H1 (cell line): ENCODE results near the gene OSBP2. TPM values are rescaled to one million over a fixed set of nuclear protein-coding genes. Genes with fewer than 3 reads are reported as not detected.

Experiments used
- CTCF ChIA-PET: fragments of 300-600 bp; sonication (Branson Sonifier 250); formaldehyde crosslinking; loops from one replicate; lab custom pipeline; 2021; ENCODE audit not compliant: partially characterized antibody; lab: Charles Lee
- POLR2A ChIA-PET: fragments of 300-600 bp; sonication (Branson Sonifier 250); formaldehyde crosslinking; loops from one replicate; lab custom pipeline; 2021; ENCODE audit warnings: inconsistent platforms; ENCODE audit not compliant: partially characterized antibody; lab: Charles Lee
- DNase-seq, 2 experiments: peaks; one replicate each; pipeline versions ENCODE4 v3.0.0 to v3.0.0-alpha.2; 2010 to 2022; ENCODE audit warnings: low spot score in 2 of 2, low read depth in 1 of 2, mixed read lengths in 1 of 2
- FAIRE-seq: peaks from 2 replicates; lab custom pipeline; 2011; peaks lifted over from hg19 to GRCh38; lab: Jason Lieb, UNC
- H2AFZ ChIP-seq: 2 replicates; pipeline ENCODE4 v1.8.1; 2012; ENCODE audit warnings: low read length, inconsistent platforms
- H2AK5ac ChIP-seq: 2 replicates; pipeline ENCODE4 v1.6.1; 2013; ENCODE audit warnings: low read depth, low read length
- H2BK120ac ChIP-seq: replicated peaks from 2 replicates; pipeline ENCODE3; 2013; ENCODE audit warnings: low read depth, low read length, inconsistent platforms
- H2BK12ac ChIP-seq: 2 replicates; pipeline ENCODE4 v1.6.1; 2013; ENCODE audit warnings: low read depth, low read length
- H2BK15ac ChIP-seq: 2 replicates; pipeline ENCODE4 v1.6.1; 2013; ENCODE audit warnings: low read length
- H2BK20ac ChIP-seq: 2 replicates; pipeline ENCODE4 v1.6.1; 2013; ENCODE audit warnings: low read length
- H2BK5ac ChIP-seq: 2 replicates; pipeline ENCODE4 v1.6.1; 2013; ENCODE audit warnings: low read depth, low read length
- H3K14ac ChIP-seq: 2 replicates; pipeline ENCODE4 v1.6.1; 2013; ENCODE audit warnings: inconsistent platforms; ENCODE audit not compliant: insufficient read length
- H3K18ac ChIP-seq: 2 replicates; pipeline ENCODE4 v1.6.1; 2013; ENCODE audit warnings: low read length; ENCODE audit errors: extremely low read depth
- H3K23ac ChIP-seq: 2 replicates; pipeline ENCODE4 v1.6.1; 2013; ENCODE audit warnings: inconsistent platforms; ENCODE audit not compliant: insufficient read length
- H3K23me2 ChIP-seq: 2 replicates; pipeline ENCODE4 v1.6.1; 2013; ENCODE audit warnings: low read depth, low read length
- H3K27ac ChIP-seq: 2 replicates; pipeline ENCODE4 v1.6.1; 2011; ENCODE audit warnings: low read depth, low read length, inconsistent platforms
- H3K27me3 ChIP-seq, 4 experiments: replicated peaks in 1 of 4; 1 replicate in 1 of 4; 2 replicates in 3 of 4; pipeline versions ENCODE4 v1.6.1 to v1.8.1; 2011 to 2013; ENCODE audit warnings: low read length in 3 of 4, mild to moderate bottlenecking in 3 of 4, inconsistent platforms in 2 of 4, mixed read lengths in 2 of 4, moderate library complexity in 1 of 4; ENCODE audit not compliant: control insufficient read depth in 3 of 4, insufficient read depth in 3 of 4; ENCODE audit errors: extremely low read depth in 1 of 4
- H3K36me3 ChIP-seq, 4 experiments: 2 replicates each; pipeline versions ENCODE4 v1.6.1 to v1.8.1; 2011 to 2013; ENCODE audit warnings: mild to moderate bottlenecking in 4 of 4, low read length in 3 of 4, moderate library complexity in 2 of 4, control low read depth in 1 of 4, inconsistent platforms in 1 of 4; ENCODE audit not compliant: insufficient read depth in 4 of 4, control insufficient read depth in 2 of 4
- H3K4ac ChIP-seq: replicated peaks from 2 replicates; pipeline ENCODE3; 2013; ENCODE audit warnings: low read length, low read depth, mixed read lengths, inconsistent platforms; ENCODE audit not compliant: insufficient read length
- H3K4me1 ChIP-seq, 4 experiments: replicated peaks in 1 of 4; 1 replicate in 1 of 4; 2 replicates in 3 of 4; pipeline versions ENCODE4 v1.6.1 to v1.8.1; 2011 to 2013; ENCODE audit warnings: low read length in 3 of 4, inconsistent platforms in 2 of 4, mixed read lengths in 1 of 4; ENCODE audit not compliant: insufficient read depth in 4 of 4, control insufficient read depth in 3 of 4
- H3K4me2 ChIP-seq, 2 experiments: 2 replicates each; pipeline versions ENCODE4 v1.6.1 to v1.8.1; 2011 to 2013; ENCODE audit warnings: low read depth in 2 of 2, low read length in 2 of 2, control low read depth in 1 of 2, inconsistent platforms in 1 of 2, mild to moderate bottlenecking in 1 of 2; ENCODE audit not compliant: insufficient read depth in 1 of 2
- H3K4me3 ChIP-seq, 4 experiments: fragments of 200-600, 300-600 bp in 1 of 4; sonication (generic), shearing (Covaris generic), sonication (Bioruptor Twin) in 1 of 4; 2 replicates each; pipeline versions ENCODE4 v1.5.1 to v1.8.1; 2011 to 2016; ENCODE audit warnings: low read length in 4 of 4, low read depth in 3 of 4, control low read depth in 2 of 4, inconsistent platforms in 2 of 4, mild to moderate bottlenecking in 2 of 4, mixed read lengths in 1 of 4, moderate library complexity in 1 of 4; ENCODE audit not compliant: insufficient read depth in 2 of 4; ENCODE audit errors: extremely low read depth in 1 of 4
- H3K56ac ChIP-seq: replicated peaks from 2 replicates; pipeline ENCODE3; 2013; ENCODE audit warnings: low read depth, mild to moderate bottlenecking, mixed read lengths, low read length, inconsistent platforms; ENCODE audit not compliant: insufficient read length
- H3K79me1 ChIP-seq: 2 replicates; pipeline ENCODE4 v1.6.1; 2013; ENCODE audit warnings: low read depth, low read length, control low read depth
- H3K79me2 ChIP-seq, 2 experiments: 2 replicates each; pipeline versions ENCODE4 v1.6.1 to v1.8.1; 2012 to 2013; ENCODE audit warnings: low read length in 2 of 2, mild to moderate bottlenecking in 2 of 2, inconsistent platforms in 1 of 2; ENCODE audit not compliant: insufficient read depth in 2 of 2, control insufficient read depth in 1 of 2
- H3K9ac ChIP-seq, 4 experiments: replicated peaks in 1 of 4; 1 replicate in 1 of 4; 2 replicates in 3 of 4; pipeline versions ENCODE4 v1.6.1 to v1.8.1; 2011 to 2013; ENCODE audit warnings: low read depth in 3 of 4, low read length in 3 of 4, control low read depth in 2 of 4, mild to moderate bottlenecking in 2 of 4, moderate library complexity in 2 of 4, inconsistent platforms in 1 of 4; ENCODE audit errors: extremely low read depth in 1 of 4
- H3K9me3 ChIP-seq, 2 experiments: 2 replicates each; pipeline versions ENCODE4 v1.6.1 to v1.8.1; 2012 to 2013; ENCODE audit warnings: mild to moderate bottlenecking in 2 of 2, moderate library complexity in 2 of 2, control low read depth in 1 of 2, inconsistent platforms in 1 of 2, low read depth in 1 of 2, low read length in 1 of 2, mixed read lengths in 1 of 2; ENCODE audit not compliant: insufficient read depth in 2 of 2
- H4K20me1 ChIP-seq, 2 experiments: replicated peaks in 1 of 2; 2 replicates each; pipeline versions ENCODE3 to v1.8.1; 2011 to 2013; ENCODE audit warnings: inconsistent platforms in 2 of 2, low read length in 2 of 2, mild to moderate bottlenecking in 1 of 2; ENCODE audit not compliant: insufficient read depth in 2 of 2, control insufficient read depth in 1 of 2
- H4K5ac ChIP-seq: 2 replicates; pipeline ENCODE4 v1.6.1; 2013; ENCODE audit warnings: low read length, low read depth, mixed read lengths, inconsistent platforms; ENCODE audit not compliant: insufficient read length
- H4K8ac ChIP-seq: 2 replicates; pipeline ENCODE4 v1.8.0; 2013; ENCODE audit warnings: mild to moderate bottlenecking, moderate library complexity, low read length, inconsistent platforms; ENCODE audit not compliant: insufficient read depth; ENCODE audit errors: extremely low read depth
- H4K91ac ChIP-seq: replicated peaks from 2 replicates; pipeline ENCODE3; 2013; ENCODE audit warnings: low read length, mixed read lengths, inconsistent platforms; ENCODE audit not compliant: insufficient read length
- KDM1A ChIP-seq: fragments of 200-600, 300-600 bp; sonication (generic); IDR thresholded peaks from 2 replicates; pipeline ENCODE4 v1.7.1; 2016; ENCODE audit warnings: mild to moderate bottlenecking, low read length, borderline replicate concordance
- POU5F1 ChIP-seq: IDR thresholded peaks from 2 replicates; pipeline ENCODE4 v1.6.1; 2011; ENCODE audit warnings: low read depth, mild to moderate bottlenecking, low read length, moderate library complexity
- whole genome bisulfite sequencing, 2 experiments: shearing (Covaris generic) in 1 of 2; methylation state at CpG; one replicate each; pipeline versions ENCODE4 v1.1.6 to v1.1.7; 2013 to 2015; ENCODE audit warnings: low lambda C conversion rate in 2 of 2, mixed read lengths in 2 of 2, inconsistent platforms in 1 of 2, low coverage in 1 of 2, missing lambda C conversion rate in 1 of 2; ENCODE audit not compliant: insufficient replicate concordance in 2 of 2, insufficient coverage in 1 of 2, insufficient read length in 1 of 2; ENCODE audit errors: extremely low coverage in 1 of 2, missing lambda C conversion rate in 1 of 2; 5-methylcytosine and 5-hydroxymethylcytosine counted together
- polyA plus RNA-seq, 7 experiments: library from polyadenylated mRNA; depleted of rRNA in 3 of 7; stranded (reverse) in 5 of 7; unstranded in 2 of 7; fragments of >200 nt in 5 of 7; fragments of 200-250 nt in 2 of 7; gene quantifications; 1 replicate in 5 of 7; 2 replicates in 1 of 7; 4 replicates in 1 of 7; pipeline versions ENCODE4 v1.2.1 to v1.2.3, GENCODE V29; 2011 to 2013; ENCODE audit warnings: missing spikeins in 2 of 7, mixed read lengths in 2 of 7
- total RNA-seq: library from RNA; stranded (reverse); fragmentation: NEBNext Ultra II Directional; extraction: Animal tissue kit (Norgen Biotek cat#: 25700); gene quantifications from 2 replicates; pipeline ENCODE4 v1.2.1, GENCODE V29; 2021

OSBP2 gene
- total and polyA plus RNA-seq, 2 of the 8 experiments (the other 6 are each of a cell fraction or from before 2014, with no cell fraction given) = 3.4 to 3.7 TPM

DNA sequence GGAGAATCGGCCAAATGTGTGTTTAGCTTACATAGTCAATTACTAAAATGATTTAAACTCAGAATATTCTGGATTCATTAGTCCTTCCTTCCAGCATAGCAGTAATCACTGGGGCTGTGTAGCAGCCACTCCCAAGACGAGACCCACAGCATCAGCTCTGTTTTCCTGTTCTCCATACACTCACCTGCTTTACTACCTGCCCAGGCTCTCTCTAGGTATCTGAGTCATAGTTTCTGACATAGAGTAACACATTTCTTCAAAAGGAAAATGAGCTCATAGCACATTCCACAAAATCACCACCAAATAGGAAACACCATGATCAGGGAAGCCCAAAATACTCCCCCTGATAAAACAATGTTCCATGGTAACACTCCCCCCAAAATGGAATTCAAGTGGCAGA is 251.0 kb downstream of the OSBP2 start:
- no peak overlapping the region for H2BK5ac ChIP-seq
- peaks cover 62 to 95% (median 91%) of the 10 kb centered on the region in 4 experiments for H3K36me3 ChIP-seq
- DNase-seq (no peak), FAIRE-seq (no peak)
- no peak overlapping the region for H3K23ac ChIP-seq
- H3K27ac ChIP-seq = no peak overlapping the region
- no peaks in the 10 kb centered on the region for H3K79me2 ChIP-seq
- H3K4me1 ChIP-seq = no peaks in the 10 kb centered on the region
- no peak overlapping the region for H3K56ac ChIP-seq
- H2BK20ac ChIP-seq = no peak overlapping the region
- H3K4me2 ChIP-seq = no peak overlapping the region
- POLR2A ChIA-PET = interaction anchor here (0.7 to 2.4 kb wide), 9 partner anchors 8 to 138 kb away, joined by 3 to 12 read pairs (median 4); partner anchors contain the start of genes MORC2 and TUG1
- H3K27me3 ChIP-seq = no peaks in the 10 kb centered on the region
- H2BK120ac ChIP-seq = no peak overlapping the region
- H3K9me3 ChIP-seq = no peaks in the 10 kb centered on the region
- H2AFZ ChIP-seq = no peak overlapping the region
- H4K8ac ChIP-seq = no peak overlapping the region
- no peak overlapping the region for H4K91ac ChIP-seq
- peaks cover 4% of the 10 kb centered on the region; the same call in 1 of the 2 replicates for H3K79me1 ChIP-seq
- H2BK15ac ChIP-seq = no peak overlapping the region
- peaks cover 6 to 20% of the 10 kb centered on the region in 2 experiments for H4K20me1 ChIP-seq
- no peak overlapping the region for H4K5ac ChIP-seq
- no peaks in the 10 kb centered on the region for H3K23me2 ChIP-seq
- WGBS, 2 experiments = 97% methylated on average over 2 of the region's 2 CpGs; no CpG with 5 or more reads in 1 of the 2 experiments
- TF ChIP-seq POU5F1 = no peak
- no peak for TF ChIP-seq KDM1A
- TF ChIP-seq, all 59 proteins: peak for 0
- no peak overlapping the region for H3K4ac ChIP-seq
- no peak overlapping the region for H3K4me3 ChIP-seq
- H3K9ac ChIP-seq = no peak overlapping the region
- H3K14ac ChIP-seq = no peak overlapping the region
- H3K18ac ChIP-seq = no peak overlapping the region
- H2AK5ac ChIP-seq = no peak overlapping the region
- no peak overlapping the region for H2BK12ac ChIP-seq
- CTCF ChIA-PET = interaction anchor here (0.7 to 2.6 kb wide), 10 partner anchors 9 to 327 kb away, joined by 3 to 7 read pairs (median 4); no protein-coding TSS in a partner anchor
